ENCODE measurements around the gene CDH26. TPM values are rescaled to one million over a fixed set of nuclear protein-coding genes. Genes with fewer than 3 reads are reported as not detected.

CDH26 gene
- total RNA-seq, 4 donors from 2014 or later = 0.76 to 2.1 (median 0.77) TPM; not detected in 1

DNA sequence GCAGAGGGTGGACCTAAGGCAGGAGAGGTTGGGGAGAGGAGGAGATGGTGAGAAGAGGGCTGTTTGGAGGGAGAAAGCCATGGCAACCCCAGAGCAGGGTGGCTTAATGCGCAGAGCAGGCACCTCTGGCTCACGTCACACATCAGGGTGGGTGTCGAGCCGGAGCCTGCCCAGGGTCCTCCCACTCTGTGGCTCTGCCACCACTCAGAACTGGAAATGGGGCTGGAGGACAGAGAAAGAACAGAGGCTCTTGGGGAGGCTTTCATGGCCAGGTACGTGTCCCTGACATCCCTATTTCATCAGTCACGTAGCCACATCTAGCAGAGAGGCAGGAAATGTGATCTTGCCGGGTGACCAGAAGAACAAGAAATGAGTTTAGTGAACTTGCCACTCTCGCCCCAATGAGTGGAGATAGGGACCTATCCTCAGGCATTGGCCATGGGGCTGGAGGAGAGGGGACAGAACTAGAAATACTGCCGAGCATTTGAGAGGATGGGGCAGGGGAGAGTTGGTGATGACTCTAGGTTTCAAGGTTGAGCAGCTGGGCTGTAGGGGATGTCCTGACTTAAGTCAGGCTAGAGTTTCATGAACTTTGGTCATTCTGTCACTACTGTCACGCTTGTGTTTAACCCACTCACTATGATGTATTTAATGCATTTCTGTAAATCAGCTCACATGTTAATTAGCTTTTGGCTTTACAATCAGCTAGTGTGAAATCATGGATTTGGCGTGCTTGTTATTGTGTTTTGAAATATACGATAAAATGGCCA is 52.7 kb downstream of the CDH26 start:
- intact Hi-C loops (cut with DNase I; ENCODE audit: low total_unique reads) = no loop called here
- TF ChIP-seq POLR2A (IDR thresholded peaks at IDR 0.05) = no peak
- TF ChIP-seq, protein P1, sequence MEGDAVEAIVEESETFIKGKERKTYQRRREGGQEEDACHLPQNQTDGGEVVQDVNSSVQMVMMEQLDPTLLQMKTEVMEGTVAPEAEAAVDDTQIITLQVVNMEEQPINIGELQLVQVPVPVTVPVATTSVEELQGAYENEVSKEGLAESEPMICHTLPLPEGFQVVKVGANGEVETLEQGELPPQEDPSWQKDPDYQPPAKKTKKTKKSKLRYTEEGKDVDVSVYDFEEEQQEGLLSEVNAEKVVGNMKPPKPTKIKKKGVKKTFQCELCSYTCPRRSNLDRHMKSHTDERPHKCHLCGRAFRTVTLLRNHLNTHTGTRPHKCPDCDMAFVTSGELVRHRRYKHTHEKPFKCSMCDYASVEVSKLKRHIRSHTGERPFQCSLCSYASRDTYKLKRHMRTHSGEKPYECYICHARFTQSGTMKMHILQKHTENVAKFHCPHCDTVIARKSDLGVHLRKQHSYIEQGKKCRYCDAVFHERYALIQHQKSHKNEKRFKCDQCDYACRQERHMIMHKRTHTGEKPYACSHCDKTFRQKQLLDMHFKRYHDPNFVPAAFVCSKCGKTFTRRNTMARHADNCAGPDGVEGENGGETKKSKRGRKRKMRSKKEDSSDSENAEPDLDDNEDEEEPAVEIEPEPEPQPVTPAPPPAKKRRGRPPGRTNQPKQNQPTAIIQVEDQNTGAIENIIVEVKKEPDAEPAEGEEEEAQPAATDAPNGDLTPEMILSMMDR (IDR thresholded peaks at IDR 0.05) = no peak

DNA sequence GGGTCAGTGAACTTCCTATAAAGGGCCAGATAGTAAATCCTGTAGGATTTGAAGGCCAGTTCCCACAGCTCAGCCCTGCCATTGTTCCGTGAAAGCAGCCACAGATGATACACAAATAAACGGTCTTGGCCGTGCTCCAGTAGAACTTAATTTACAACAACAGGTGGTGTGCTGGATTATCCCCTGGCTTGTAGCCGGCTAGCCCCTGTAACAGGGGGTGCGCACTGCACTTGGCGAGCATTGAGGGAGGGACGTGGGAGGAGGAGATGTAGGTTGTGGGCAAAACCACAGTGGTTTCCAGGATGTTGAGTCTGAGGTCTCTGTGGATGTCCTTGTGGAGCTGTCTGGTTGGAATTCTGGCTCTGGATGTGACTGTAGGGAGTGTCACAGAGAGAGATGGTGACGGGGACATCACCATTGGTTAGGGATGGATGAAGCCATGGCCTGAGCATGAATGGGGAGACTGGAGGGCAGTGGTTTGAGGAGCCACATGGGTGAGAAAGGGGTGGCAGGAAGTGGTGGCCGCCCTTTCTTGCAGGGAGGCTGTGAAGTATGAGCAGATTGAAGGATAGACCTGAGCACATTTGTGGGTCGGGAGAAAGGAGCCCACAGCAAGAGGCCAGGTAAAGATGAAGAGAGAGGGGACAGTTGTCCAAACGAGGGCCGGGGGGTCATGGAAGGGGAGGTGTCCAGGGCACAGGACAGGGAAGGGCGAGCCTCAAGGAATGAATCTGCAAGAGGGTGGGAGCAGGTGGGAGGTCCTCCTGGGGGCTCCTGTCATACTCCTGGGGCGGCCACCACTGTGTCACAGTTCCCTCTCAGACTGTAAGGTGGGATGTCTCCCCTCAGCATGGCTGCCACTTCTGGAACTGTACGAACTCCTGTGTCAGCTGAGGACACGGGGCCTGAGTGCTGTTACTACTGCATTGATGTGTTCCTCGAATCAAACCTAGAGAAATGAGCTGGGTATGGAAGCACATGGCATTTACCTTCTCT is 53.6 kb downstream of the CDH26 start:
- H3K27me3 ChIP-seq = no peaks in the 10 kb centered on the region
- no peaks in the 10 kb centered on the region for H3K36me3 ChIP-seq
- intact Hi-C loops (cut with DNase I; ENCODE audit: low total_unique reads) = no loop called here
- no peak for DNase-seq
- H3K4me1 ChIP-seq = no peaks in the 10 kb centered on the region
- H3K4me3 ChIP-seq = no peak overlapping the region
- no peak overlapping the region for H3K27ac ChIP-seq
- no peak for TF ChIP-seq POLR2A (IDR thresholded peaks at IDR 0.05)
- TF ChIP-seq, protein P1 (IDR thresholded peaks at IDR 0.05) = no peak
- H3K9me3 ChIP-seq = no peaks in the 10 kb centered on the region

More for the DNA sequence above, 52.7 kb downstream of the CDH26 start:
- Histone ChIP-seq H3K4me3 (no peak overlapping the region), H3K9me3 (no peaks in the 10 kb centered on the region), H3K27ac (no peak overlapping the region), H3K4me1 (no peaks in the 10 kb centered on the region), H3K27me3 (no peaks in the 10 kb centered on the region), H3K36me3 (no peaks in the 10 kb centered on the region)
- DNase-seq = no peak

DNA sequence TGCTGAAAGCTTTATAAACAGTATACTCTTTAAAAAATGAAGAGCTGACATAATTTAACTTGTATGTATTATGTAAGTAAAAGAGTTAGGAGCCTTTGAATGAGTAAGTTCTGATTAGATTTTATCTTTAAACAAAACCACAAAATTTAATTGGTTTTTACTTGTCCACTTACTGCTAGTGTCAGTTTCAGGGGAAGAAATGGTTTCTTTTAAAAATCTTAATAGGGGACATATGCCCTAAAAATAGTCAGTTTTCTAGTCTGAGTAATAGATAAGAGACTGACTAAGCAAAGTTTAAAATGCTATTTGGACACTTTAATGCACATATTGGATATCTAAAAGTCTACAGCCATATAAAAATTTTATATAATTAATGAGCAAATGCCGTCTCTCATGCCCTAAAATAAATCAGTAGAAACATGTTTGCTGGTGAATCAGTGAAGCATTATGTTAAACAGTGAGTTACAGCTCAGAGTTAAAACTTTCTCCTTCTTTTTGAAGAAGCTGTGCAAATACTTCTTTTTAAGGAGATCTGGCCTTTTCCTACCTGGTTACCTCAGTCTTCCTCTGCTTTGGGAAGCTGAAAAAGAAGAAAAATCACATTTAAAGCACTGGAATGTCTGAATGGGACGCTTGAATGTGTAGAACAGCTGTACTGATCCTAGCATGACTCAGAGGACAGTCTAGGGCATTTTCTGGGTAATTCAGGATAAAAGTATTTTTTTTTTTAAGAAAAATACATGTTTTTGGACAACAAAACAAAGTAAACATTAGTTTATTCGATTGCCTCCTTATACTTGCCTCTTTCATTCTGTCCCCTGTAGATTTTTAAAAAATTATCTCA is 55.3 kb downstream of the CDH26 start:
- no peaks in the 10 kb centered on the region for H3K4me1 ChIP-seq
- no peak overlapping the region for H3K27ac ChIP-seq
- H3K4me3 ChIP-seq = no peak overlapping the region
- intact Hi-C loops (cut with DNase I; ENCODE audit: low total_unique reads) = no loop called here
- no peaks in the 10 kb centered on the region for H3K27me3 ChIP-seq
- no peaks in the 10 kb centered on the region for H3K9me3 ChIP-seq
- TF ChIP-seq, protein P1 (IDR thresholded peaks at IDR 0.05) = no peak
- no peak for TF ChIP-seq POLR2A (IDR thresholded peaks at IDR 0.05)
- DNase-seq = no peak
- H3K36me3 ChIP-seq = no peaks in the 10 kb centered on the region

DNA sequence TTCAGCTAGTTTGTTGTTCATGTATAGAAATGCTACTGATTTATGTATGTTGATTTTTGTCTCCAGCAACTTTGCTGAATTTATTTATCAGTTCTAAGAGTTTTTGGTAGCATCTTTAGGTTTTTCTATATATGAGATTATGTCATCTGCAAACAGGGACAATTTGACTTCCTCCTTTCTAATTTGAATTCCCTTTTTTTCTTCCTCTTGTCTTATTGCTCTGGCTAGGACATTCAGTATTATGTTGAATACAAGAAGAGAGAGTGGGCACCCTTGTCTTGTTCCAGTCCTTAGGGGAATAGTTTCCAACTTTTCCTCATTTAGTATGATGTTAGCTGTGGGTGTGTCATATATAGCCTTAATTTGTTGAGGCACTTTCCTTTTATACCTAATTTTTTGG is 58.2 kb downstream of the CDH26 start:
- no peak overlapping the region for H3K27ac ChIP-seq
- DNase-seq = no peak
- H3K36me3 ChIP-seq = no peaks in the 10 kb centered on the region
- H3K4me3 ChIP-seq = no peak overlapping the region
- no peaks in the 10 kb centered on the region for H3K9me3 ChIP-seq
- H3K4me1 ChIP-seq = no peaks in the 10 kb centered on the region
- H3K27me3 ChIP-seq = no peaks in the 10 kb centered on the region
- TF ChIP-seq, protein P1 (IDR thresholded peaks at IDR 0.05) = no peak
- no peak for TF ChIP-seq POLR2A (IDR thresholded peaks at IDR 0.05)
- intact Hi-C loops (cut with DNase I; ENCODE audit: low total_unique reads) = no loop called here

Data from uterus (tissue), 4 donors.